Muscle layer of duodenum (tissue), 2 donors: ENCODE results near the gene AP1M1.
"Not testable (repeated sequence)": the region's sequence is repeated elsewhere in the genome, so short reads cannot be mapped to it uniquely, and the experiment has no call there.

ENCODE experiments used
- H3K27ac ChIP-seq: one replicate; pipeline ENCODE4 v1.7.0; 2013; ENCODE audit warnings: mild to moderate bottlenecking, low read length
- H3K27me3 ChIP-seq: one replicate; pipeline ENCODE4 v1.7.0; 2013; ENCODE audit warnings: low read depth, mild to moderate bottlenecking, control low read depth, low read length
- H3K36me3 ChIP-seq, 2 donors: one replicate each; pipeline ENCODE4 v1.7.0; 2013; ENCODE audit warnings: low read length in 2 of 2, control low read depth in 1 of 2, mild to moderate bottlenecking in 1 of 2; ENCODE audit not compliant: insufficient read depth in 2 of 2, control insufficient read depth in 1 of 2
- H3K4me1 ChIP-seq, 2 donors: one replicate each; pipeline ENCODE4 v1.7.0; 2013; ENCODE audit warnings: low read length in 2 of 2, mild to moderate bottlenecking in 2 of 2, control low read depth in 1 of 2, moderate library complexity in 1 of 2; ENCODE audit not compliant: insufficient read depth in 2 of 2, control insufficient read depth in 1 of 2
- H3K4me3 ChIP-seq, 2 donors: one replicate each; pipeline ENCODE4 v1.7.0; 2013; ENCODE audit warnings: low read length in 2 of 2, low read depth in 1 of 2, mild to moderate bottlenecking in 1 of 2
- H3K9me3 ChIP-seq, 2 donors: one replicate each; pipeline ENCODE4 v1.7.0; 2013; ENCODE audit warnings: low read length in 2 of 2, control low read depth in 1 of 2, mild to moderate bottlenecking in 1 of 2; ENCODE audit not compliant: control insufficient read depth in 1 of 2
- donor health status: healthy.

AP1M1 gene

GRCh38 chr19:16164222-16164890 is 33.4 kb upstream of the AP1M1 start:
- Histone ChIP-seq H3K9me3 (no peaks in the 10 kb centered on the region), H3K4me1 (no peaks in the 10 kb centered on the region), H3K36me3 (no peaks in the 10 kb centered on the region), H3K4me3 (no peak overlapping the region), H3K27me3 (no peaks in the 10 kb centered on the region), H3K27ac (no peak overlapping the region)

GRCh38 chr19:16166417-16166816 is 31.3 kb upstream of the AP1M1 start:
- H3K4me3 ChIP-seq: no peak overlapping the region
- no peaks in the 10 kb centered on the region for H3K36me3 ChIP-seq
- no peaks in the 10 kb centered on the region for H3K4me1 ChIP-seq
- no peaks in the 10 kb centered on the region for H3K9me3 ChIP-seq
- H3K27ac ChIP-seq: no peak overlapping the region
- H3K27me3 ChIP-seq: no peaks in the 10 kb centered on the region

- Histone ChIP-seq H3K9me3 (no peaks in the 10 kb centered on the region), H3K27ac (no peak overlapping the region), H3K36me3 (no peaks in the 10 kb centered on the region), H3K4me3 (no peak overlapping the region), H3K4me1 (no peaks in the 10 kb centered on the region), H3K27me3 (no peaks in the 10 kb centered on the region)
Observed at GRCh38 chr19:16167055-16167454, 30.7 kb upstream of the AP1M1 start.

GRCh38 chr19:16168465-16169081 is 29.1 kb upstream of the AP1M1 start:
- Histone ChIP-seq H3K27me3 (no peaks in the 10 kb centered on the region), H3K27ac (no peak overlapping the region), H3K4me3 (no peak overlapping the region), H3K36me3 (no peaks in the 10 kb centered on the region), H3K9me3 (no peaks in the 10 kb centered on the region), H3K4me1 (no peaks in the 10 kb centered on the region)

GRCh38 chr19:16170134-16170533 is 27.6 kb upstream of the AP1M1 start:
- Histone ChIP-seq H3K4me1 (no peaks in the 10 kb centered on the region), H3K27me3 (no peaks in the 10 kb centered on the region), H3K4me3 (no peak overlapping the region), H3K9me3 (peaks cover 0 to 2% of the 10 kb centered on the region in 2 donors), H3K36me3 (no peaks in the 10 kb centered on the region), H3K27ac (no peak overlapping the region)

- no peak overlapping the region for H3K4me3 ChIP-seq
Observed at GRCh38 chr19:16175954-16176353, 21.8 kb upstream of the AP1M1 start.

GRCh38 chr19:16178866-16179265 is 18.8 kb upstream of the AP1M1 start:
- H3K27me3 ChIP-seq, H3K27ac ChIP-seq, H3K4me1 ChIP-seq, H3K9me3 ChIP-seq, H3K4me3 ChIP-seq, H3K36me3 ChIP-seq: not testable (repeated sequence)

More at GRCh38 chr19:16175954-16176353, 21.8 kb upstream of the AP1M1 start:
- H3K27ac ChIP-seq: no peak overlapping the region
- H3K36me3 ChIP-seq: no peaks in the 10 kb centered on the region
- H3K4me1 ChIP-seq: no peaks in the 10 kb centered on the region
- no peaks in the 10 kb centered on the region for H3K27me3 ChIP-seq
- peaks cover 0 to 8% of the 10 kb centered on the region in 2 donors for H3K9me3 ChIP-seq

GRCh38 chr19:16180611-16181010 is 17.1 kb upstream of the AP1M1 start:
- Histone ChIP-seq H3K36me3 (no peaks in the 10 kb centered on the region), H3K9me3 (peaks cover 0 to 4% of the 10 kb centered on the region in 2 donors), H3K27me3 (no peaks in the 10 kb centered on the region), H3K27ac (no peak overlapping the region), H3K4me3 (no peak overlapping the region), H3K4me1 (peaks cover 0 to 7% of the 10 kb centered on the region in 2 donors)

- H3K27ac ChIP-seq: peak overlapping the region; percentile 83
- no peaks in the 10 kb centered on the region for H3K27me3 ChIP-seq
- H3K9me3 ChIP-seq: no peaks in the 10 kb centered on the region
- peaks cover 0 to 33% of the 10 kb centered on the region in 2 donors for H3K4me1 ChIP-seq
- peak overlapping the region; percentile 94 to 95 for H3K4me3 ChIP-seq
- peaks cover 14 to 15% of the 10 kb centered on the region in 2 donors for H3K36me3 ChIP-seq
Observed at GRCh38 chr19:16184665-16185122, 13.0 kb upstream of the AP1M1 start.

- H3K27ac ChIP-seq: peak within 1 kb of the TSS; percentile 83
- H3K9me3 ChIP-seq: no peaks in the 10 kb centered on the region
- peaks cover 0 to 33% of the 10 kb centered on the region in 2 donors for H3K4me1 ChIP-seq
- peaks cover 19 to 20% of the 10 kb centered on the region in 2 donors for H3K36me3 ChIP-seq
- H3K27me3 ChIP-seq: no peaks in the 10 kb centered on the region
- H3K4me3 ChIP-seq: peak within 1 kb of the TSS; percentile 94 to 95
Observed at GRCh38 chr19:16185123-16185767, 12.5 kb upstream of the AP1M1 start, which contains the start of gene FAM32A. TSS of gene FAM32A (plus strand) at chr19:16185410. CDS start at chr19:16185443, 33 bp downstream.

- Histone ChIP-seq H3K36me3 (peaks cover 24 to 25% of the 10 kb centered on the region in 2 donors), H3K4me1 (peaks cover 0 to 33% of the 10 kb centered on the region in 2 donors), H3K27me3 (no peaks in the 10 kb centered on the region), H3K4me3 (peak overlapping the region; percentile 94 to 95), H3K27ac (peak overlapping the region; percentile 83), H3K9me3 (no peaks in the 10 kb centered on the region)
Observed at GRCh38 chr19:16185768-16186123, 12.0 kb upstream of the AP1M1 start.
